Natural killer cell (primary cell): ENCODE results near the gene SMURF2. TPM values are rescaled to one million over a fixed set of nuclear protein-coding genes. Genes with fewer than 3 reads are reported as not detected.
"Not testable (repeated sequence)": the region's sequence is repeated elsewhere in the genome, so short reads cannot be mapped to it uniquely, and the experiment has no call there.

ENCODE experiments used
- ATAC-seq, 3 donors: fragments of 150-1000 bp in 2 of 3; fragments of 200-7000 bp in 1 of 3; cut with Tn5 transposase; 1 replicate in 1 of 3; 2 replicates in 2 of 3; pipeline ENCODE4 v1.10.0; 2021; ENCODE audit warnings: mild to moderate bottlenecking in 2 of 3, moderate library complexity in 2 of 3
- DNase-seq, 2 donors: peaks; one replicate each; pipeline versions ENCODE4 v3.0.0 to v3.0.0-alpha.2; 2013 to 2021; ENCODE audit warnings: mixed read lengths in 1 of 2
- H3K27ac ChIP-seq: one replicate; pipeline ENCODE4 v1.5.1; 2013; ENCODE audit warnings: mild to moderate bottlenecking, low read length
- H3K27me3 ChIP-seq: one replicate; pipeline ENCODE4 v1.6.1; 2013; ENCODE audit warnings: low read length; ENCODE audit not compliant: control insufficient read depth, insufficient read depth
- H3K36me3 ChIP-seq: one replicate; pipeline ENCODE4 v1.6.1; 2013; ENCODE audit warnings: low read length; ENCODE audit not compliant: control insufficient read depth, insufficient read depth
- H3K4me1 ChIP-seq: one replicate; pipeline ENCODE4 v1.6.1; 2013; ENCODE audit warnings: low read length; ENCODE audit not compliant: control insufficient read depth, insufficient read depth
- H3K4me3 ChIP-seq: one replicate; pipeline ENCODE4 v1.5.1; 2013; ENCODE audit warnings: low read length
- H3K9me3 ChIP-seq: one replicate; pipeline ENCODE4 v1.6.1; 2013; ENCODE audit warnings: low read length; ENCODE audit not compliant: control insufficient read depth, insufficient read depth
- H3K27ac Mint-ChIP-seq, 2 donors: one replicate each; pipeline ENCODE4 v1.8.0; 2022; ENCODE audit warnings: mild to moderate bottlenecking in 2 of 2, mixed read lengths in 2 of 2, moderate library complexity in 1 of 2
- H3K27me3 Mint-ChIP-seq, 2 donors: one replicate each; pipeline ENCODE4 v1.8.0; 2022; ENCODE audit warnings: low read depth in 2 of 2, mixed read lengths in 2 of 2
- H3K36me3 Mint-ChIP-seq: one replicate; pipeline ENCODE4 v1.8.0; 2022; ENCODE audit warnings: mixed read lengths
- H3K4me1 Mint-ChIP-seq, 2 donors: one replicate each; pipeline ENCODE4 v1.8.0; 2022; ENCODE audit warnings: mixed read lengths in 2 of 2
- H3K4me3 Mint-ChIP-seq: one replicate; pipeline ENCODE4 v1.8.0; 2022; ENCODE audit warnings: mild to moderate bottlenecking, moderate library complexity, mixed read lengths
- H3K9me3 Mint-ChIP-seq, 2 donors: one replicate each; pipeline ENCODE4 v1.8.0; 2022; ENCODE audit warnings: mixed read lengths in 2 of 2
- WGBS: methylation state at CpG from one replicate; pipeline ENCODE4 v1.1.7; 2013; ENCODE audit warnings: missing lambda C conversion rate; ENCODE audit not compliant: insufficient coverage; 5-methylcytosine and 5-hydroxymethylcytosine counted together
- intact Hi-C: fragments of 100-400 bp; cut with micrococcal nuclease; formaldehyde crosslinking; loops from one replicate; pipeline ENCODE4 v1.14.2; 2022
- total RNA-seq, 4 donors: library from RNA; stranded (reverse); fragments of 120-200 nt in 1 of 4; gene quantifications; one replicate each; pipeline versions ENCODE4 v1.2.3 to v1.2.4, GENCODE V29; 2013 to 2022
- TF ChIP-seq, protein P1 (sequence below): fragments of 200-600 bp; IDR thresholded peaks from one replicate; pipeline ENCODE4 v1.8.0; 2022; ENCODE audit warnings: antibody characterized with exemption

The SMURF2 gene
- total RNA-seq, 3 donors from 2014 or later (not counting 1 experiment from before 2014, with no cell fraction given), result 43.8 to 54.5 (median 46.5) TPM

- Histone ChIP-seq H3K9me3 (no peaks in the 10 kb centered on the region), H3K27ac (peak overlapping the region; percentile 2), H3K36me3 (no peaks in the 10 kb centered on the region), H3K27me3 (no peaks in the 10 kb centered on the region), H3K4me1 (peaks cover 14% of the 10 kb centered on the region), H3K4me3 (peak overlapping the region; percentile 50)
- H3K36me3 Mint-ChIP-seq, result no peaks in the 10 kb centered on the region
- no peak for DNase-seq
- H3K4me3 Mint-ChIP-seq, result peak overlapping the region; percentile 92
- TF ChIP-seq, protein P1, sequence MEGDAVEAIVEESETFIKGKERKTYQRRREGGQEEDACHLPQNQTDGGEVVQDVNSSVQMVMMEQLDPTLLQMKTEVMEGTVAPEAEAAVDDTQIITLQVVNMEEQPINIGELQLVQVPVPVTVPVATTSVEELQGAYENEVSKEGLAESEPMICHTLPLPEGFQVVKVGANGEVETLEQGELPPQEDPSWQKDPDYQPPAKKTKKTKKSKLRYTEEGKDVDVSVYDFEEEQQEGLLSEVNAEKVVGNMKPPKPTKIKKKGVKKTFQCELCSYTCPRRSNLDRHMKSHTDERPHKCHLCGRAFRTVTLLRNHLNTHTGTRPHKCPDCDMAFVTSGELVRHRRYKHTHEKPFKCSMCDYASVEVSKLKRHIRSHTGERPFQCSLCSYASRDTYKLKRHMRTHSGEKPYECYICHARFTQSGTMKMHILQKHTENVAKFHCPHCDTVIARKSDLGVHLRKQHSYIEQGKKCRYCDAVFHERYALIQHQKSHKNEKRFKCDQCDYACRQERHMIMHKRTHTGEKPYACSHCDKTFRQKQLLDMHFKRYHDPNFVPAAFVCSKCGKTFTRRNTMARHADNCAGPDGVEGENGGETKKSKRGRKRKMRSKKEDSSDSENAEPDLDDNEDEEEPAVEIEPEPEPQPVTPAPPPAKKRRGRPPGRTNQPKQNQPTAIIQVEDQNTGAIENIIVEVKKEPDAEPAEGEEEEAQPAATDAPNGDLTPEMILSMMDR, result no peak
- H3K27me3 Mint-ChIP-seq, result no peaks in the 10 kb centered on the region
- WGBS, result 61% methylated on average over 17 of the region's 18 CpGs
- H3K4me1 Mint-ChIP-seq, result peaks cover 32 to 35% of the 10 kb centered on the region in 2 donors
- intact Hi-C loops, result loop anchor here (5.0 kb wide), 2 partner anchors 44 to 156 kb away; partner anchors contain the start of genes CEP95 and DDX5
- H3K9me3 Mint-ChIP-seq, result no peaks in the 10 kb centered on the region
- H3K27ac Mint-ChIP-seq, result peak overlapping the region; percentile 86 to 93
- no peak for ATAC-seq
Observed at GRCh38 chr17:64662774-64663367, 764 bp upstream of the SMURF2 start.

DNA sequence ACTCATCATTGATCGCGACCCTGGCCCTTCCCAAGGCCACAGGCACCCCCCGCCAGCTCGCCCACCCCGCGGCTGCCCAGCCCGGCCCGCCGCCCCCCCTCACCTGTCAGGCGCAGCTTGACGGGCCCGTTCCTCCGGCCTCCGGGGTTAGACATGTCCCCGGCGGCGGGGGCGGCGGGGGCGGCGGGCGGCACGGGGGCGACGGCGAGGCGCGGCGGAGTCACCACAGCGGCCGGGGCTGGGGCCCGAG, 456 bp downstream of the SMURF2 start:
- Mint-ChIP-seq H3K9me3 (no peaks in the 10 kb centered on the region), H3K4me3 (peak overlapping the region; percentile 95), H3K27me3 (no peaks in the 10 kb centered on the region), H3K27ac (peak overlapping the region; percentile 86 to 93), H3K4me1 (peaks cover 45 to 47% of the 10 kb centered on the region in 2 donors), H3K36me3 (no peaks in the 10 kb centered on the region)
- Histone ChIP-seq H3K36me3 (no peaks in the 10 kb centered on the region), H3K4me1 (peaks cover 20% of the 10 kb centered on the region), H3K27ac (peak overlapping the region; percentile 67), H3K4me3 (peak overlapping the region; percentile 57), H3K9me3 (no peaks in the 10 kb centered on the region), H3K27me3 (no peaks in the 10 kb centered on the region)
- under 1% methylated on average over 31 of the region's 32 CpGs for whole genome bisulfite sequencing
- intact Hi-C loops, result loop anchor here (5.0 kb wide), 2 partner anchors 46 to 154 kb away; partner anchors contain the start of genes CEP95 and DDX5
- ATAC-seq (peak in 2 of 3 donors; percentile 35 to 48), DNase-seq (no peak)
- TF ChIP-seq, protein P1, result no peak

GRCh38 chr17:64660978-64661725, 955 bp downstream of the SMURF2 start:
- 0% methylated on average over 35 of the region's 37 CpGs for WGBS
- H3K9me3 ChIP-seq, H3K36me3 ChIP-seq, H3K9me3 Mint-ChIP-seq, H3K27me3 ChIP-seq, H3K27me3 Mint-ChIP-seq, H3K36me3 Mint-ChIP-seq: not testable (repeated sequence)
- peak overlapping the region; percentile 67 for H3K27ac ChIP-seq
- H3K4me1 ChIP-seq, result peaks cover 20% of the 10 kb centered on the region
- H3K4me3 ChIP-seq, result peak overlapping the region; percentile 57
- Mint-ChIP-seq H3K4me3 (peak overlapping the region; percentile 95), H3K4me1 (peaks cover 48 to 50% of the 10 kb centered on the region in 2 donors), H3K27ac (peak overlapping the region; percentile 86 to 93)
- DNase-seq, result peak; percentile 20 to 51
- intact Hi-C loops, result loop anchor here (5.0 kb wide), 2 partner anchors 46 to 154 kb away; partner anchors contain the start of genes CEP95 and DDX5
- ATAC-seq, result peak in 1 of 3 donors; percentile 3

DNA sequence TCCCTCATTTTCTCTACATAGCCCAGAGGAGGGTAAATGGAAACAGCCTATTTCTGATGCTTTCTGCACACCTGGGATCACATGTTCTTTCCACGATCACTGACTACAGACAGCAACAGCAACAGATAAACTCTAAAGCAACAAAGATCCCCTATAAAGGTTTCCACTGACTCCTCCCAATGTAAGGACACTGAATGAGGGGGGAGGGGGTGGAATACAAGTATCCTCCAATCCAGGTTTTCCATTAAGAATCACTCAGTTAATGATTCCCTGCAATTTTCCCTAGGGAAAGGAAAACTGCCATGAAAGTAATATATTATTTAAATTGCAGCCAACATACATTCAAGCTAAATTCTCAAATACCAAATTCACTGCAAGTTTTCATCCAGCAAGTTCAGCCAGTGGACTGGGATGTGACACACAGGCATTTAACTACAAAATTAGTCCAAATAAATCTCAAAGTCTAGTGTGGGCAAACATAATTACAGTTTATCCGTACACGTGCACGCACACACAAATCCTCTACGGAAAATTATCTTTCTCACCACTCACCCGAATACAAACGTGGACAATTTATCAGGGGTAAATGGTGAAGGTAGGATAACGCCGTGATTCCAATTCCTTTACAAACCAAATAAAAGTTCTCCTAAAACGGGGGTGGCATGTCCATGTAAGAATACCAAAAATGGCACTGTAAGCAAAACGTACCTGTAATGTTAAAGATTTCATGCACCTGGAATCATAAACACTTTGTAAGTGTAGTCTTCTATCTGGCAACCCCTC, 1.7 kb downstream of the SMURF2 start:
- H3K36me3 ChIP-seq, H3K9me3 Mint-ChIP-seq, H3K27me3 ChIP-seq, H3K9me3 ChIP-seq, H3K27me3 Mint-ChIP-seq, ATAC-seq, H3K36me3 Mint-ChIP-seq: not testable (repeated sequence)
- H3K4me3 ChIP-seq, result peak overlapping the region; percentile 57
- Mint-ChIP-seq H3K27ac (peak overlapping the region; percentile 86 to 93), H3K4me3 (peak overlapping the region; percentile 95), H3K4me1 (peaks cover 54 to 56% of the 10 kb centered on the region in 2 donors)
- DNase-seq, result peak in 1 of 2 donors; percentile 37
- peak overlapping the region; percentile 67 for H3K27ac ChIP-seq
- H3K4me1 ChIP-seq, result peaks cover 20% of the 10 kb centered on the region
- WGBS, result 50% methylated on average over 5 of the region's 11 CpGs
- intact Hi-C loops, result loop anchor here (5.0 kb wide), 2 partner anchors 47 to 153 kb away; partner anchors contain the start of genes CEP95 and DDX5
